OCI-LY3 (cell line): ENCODE data around the gene SGIP1.

Source experiments
- CTCF ChIP-seq: fragments of 200-600, 300-600 bp; sonication (generic); IDR thresholded peaks from 2 replicates; pipeline ENCODE4 v1.5.1; 2014; ENCODE audit warnings: antibody characterized with exemption, low read length, low read depth
- EZH2phosphoT487 ChIP-seq: fragments of 200-600 bp; shearing (Covaris generic); IDR thresholded peaks from 2 replicates; pipeline ENCODE4 v1.6.1; 2018; ENCODE audit warnings: antibody characterized with exemption, mixed run types, low read depth

DNA sequence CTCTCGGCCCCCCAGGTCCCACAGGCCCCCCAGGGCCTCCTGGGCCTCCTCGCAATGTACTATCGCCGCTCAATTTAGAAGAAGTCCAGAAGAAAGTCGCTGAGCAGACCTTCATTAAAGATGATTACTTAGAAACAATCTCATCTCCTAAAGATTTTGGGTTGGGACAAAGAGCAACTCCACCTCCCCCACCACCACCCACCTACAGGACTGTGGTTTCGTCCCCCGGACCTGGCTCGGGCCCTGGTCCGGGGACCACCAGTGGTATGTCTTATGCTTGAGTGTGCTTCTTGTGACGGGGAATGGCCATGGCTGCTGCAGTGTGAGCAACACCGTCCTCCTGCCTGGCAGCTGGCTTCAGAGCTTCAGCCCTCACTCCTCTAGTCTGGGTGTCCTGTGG lies 148.2 kb downstream of the SGIP1 start:
- TF ChIP-seq CTCF, result no peak
- TF ChIP-seq EZH2phosphoT487, result no peak
